Keratinocyte (primary cell): ENCODE measurements around the gene AQP9. TPM values are rescaled to one million over a fixed set of nuclear protein-coding genes. Genes with fewer than 3 reads are reported as not detected.

Experiments used
- DNase-seq: peaks from one replicate; pipeline ENCODE4 v3.0.0-alpha.2; 2011; ENCODE audit warnings: low read depth, missing footprints, low spot score
- FAIRE-seq: peaks from 2 replicates; lab custom pipeline; 2011; peaks lifted over from hg19 to GRCh38; lab: Jason Lieb, UNC
- H2AFZ ChIP-seq: 2 replicates; pipeline ENCODE4 v1.6.0; 2012; ENCODE audit warnings: low read length, control low read depth, inconsistent platforms; ENCODE audit not compliant: control insufficient read depth
- H3K27ac ChIP-seq: 2 replicates; pipeline ENCODE4 v1.5.1; 2011; ENCODE audit warnings: low read length; ENCODE audit not compliant: control insufficient read depth, insufficient read depth
- H3K27me3 ChIP-seq: 3 replicates; pipeline ENCODE4 v1.6.0; 2011; ENCODE audit warnings: low read length; ENCODE audit not compliant: control insufficient read depth, insufficient read depth; ENCODE audit errors: extremely low read depth
- H3K36me3 ChIP-seq, 2 experiments: 2 replicates in 1 of 2; 3 replicates in 1 of 2; pipeline ENCODE4 v1.5.1; 2011; ENCODE audit warnings: low read length in 2 of 2, mild to moderate bottlenecking in 1 of 2; ENCODE audit not compliant: control insufficient read depth in 2 of 2, insufficient read depth in 2 of 2; ENCODE audit errors: extremely low read depth in 1 of 2
- H3K4me1 ChIP-seq: 3 replicates; pipeline ENCODE4 v1.5.1; 2011; ENCODE audit warnings: low read length; ENCODE audit not compliant: control insufficient read depth, insufficient read depth; ENCODE audit errors: extremely low read depth
- H3K4me2 ChIP-seq: 3 replicates; pipeline ENCODE4 v1.6.0; 2011; ENCODE audit warnings: low read depth, low read length; ENCODE audit not compliant: control insufficient read depth, insufficient read depth; ENCODE audit errors: extremely low read depth
- H3K4me3 ChIP-seq, 3 experiments: fragments of 200-600 bp in 1 of 3; sonication (generic) in 1 of 3; 2 replicates in 2 of 3; 3 replicates in 1 of 3; pipeline ENCODE4 v1.5.1; 2011 to 2016; ENCODE audit warnings: low read length in 3 of 3, mild to moderate bottlenecking in 3 of 3, control low read depth in 2 of 3, inconsistent platforms in 1 of 3, low read depth in 1 of 3, mixed read lengths in 1 of 3, mixed run types in 1 of 3, moderate library complexity in 1 of 3; ENCODE audit not compliant: control insufficient read depth in 2 of 3, insufficient read depth in 2 of 3; ENCODE audit errors: extremely low read depth in 1 of 3
- H3K79me2 ChIP-seq: 2 replicates; pipeline ENCODE4 v1.6.0; 2012; ENCODE audit warnings: low read length; ENCODE audit not compliant: control insufficient read depth, insufficient read depth
- H3K9ac ChIP-seq: 3 replicates; pipeline ENCODE4 v1.6.0; 2011; ENCODE audit warnings: low read length; ENCODE audit not compliant: control insufficient read depth, insufficient read depth; ENCODE audit errors: extremely low read depth
- H3K9me1 ChIP-seq: 3 replicates; pipeline ENCODE4 v1.6.0; 2011; ENCODE audit warnings: low read length; ENCODE audit not compliant: control insufficient read depth, insufficient read depth; ENCODE audit errors: extremely low read depth
- H3K9me3 ChIP-seq: 2 replicates; pipeline ENCODE4 v1.5.1; 2012; ENCODE audit warnings: low read depth, low read length; ENCODE audit not compliant: control insufficient read depth
- H4K20me1 ChIP-seq: 3 replicates; pipeline ENCODE4 v1.6.0; 2011; ENCODE audit warnings: low read length; ENCODE audit not compliant: control insufficient read depth, insufficient read depth; ENCODE audit errors: extremely low read depth
- EZH2 ChIP-seq: IDR thresholded peaks from one replicate; pipeline ENCODE4 v1.6.1; 2012; ENCODE audit warnings: inconsistent platforms, mild to moderate bottlenecking, low read length, moderate library complexity
- dilution Hi-C: fragments of 300-500 bp; cut with MboI; formaldehyde crosslinking; loops from one replicate; pipeline ENCODE4 v1.7.0; 2020; ENCODE audit warnings: low sequenced_read_pairs; ENCODE audit not compliant: extremely low pct_ligation_motif_present
- polyA plus RNA-seq, 5 experiments: library from polyadenylated mRNA; depleted of rRNA in 3 of 5; stranded (reverse) in 3 of 5; stranded (forward) in 1 of 5; unstranded in 1 of 5; fragments of >200 nt; gene quantifications; 1 replicate in 1 of 5; 2 replicates in 3 of 5; 3 replicates in 1 of 5; pipeline versions ENCODE4 v1.2.1 to v1.2.3, GENCODE V29; 2011 to 2012; ENCODE audit warnings: missing spikeins in 2 of 5, low read depth in 1 of 5, low replicate concordance in 1 of 5
- TF ChIP-seq, protein P1 (sequence below), 3 experiments: IDR thresholded peaks in 1 of 3; conservative IDR thresholded peaks in 1 of 3; optimal IDR thresholded peaks in 1 of 3; 2 replicates in 2 of 3; 3 replicates in 1 of 3; pipeline versions ENCODE3 to v1.5.1; 2011; ENCODE audit warnings: low read length in 3 of 3, mild to moderate bottlenecking in 3 of 3, moderate library complexity in 2 of 3, control low read depth in 1 of 3, inconsistent platforms in 1 of 3; ENCODE audit not compliant: insufficient read depth in 2 of 3; ENCODE audit errors: extremely low read depth in 1 of 3

AQP9 gene
- polyA plus RNA-seq, 1 donor (not counting 4 experiments of a cell fraction or from before 2014, with no cell fraction given): 2.6 TPM

DNA sequence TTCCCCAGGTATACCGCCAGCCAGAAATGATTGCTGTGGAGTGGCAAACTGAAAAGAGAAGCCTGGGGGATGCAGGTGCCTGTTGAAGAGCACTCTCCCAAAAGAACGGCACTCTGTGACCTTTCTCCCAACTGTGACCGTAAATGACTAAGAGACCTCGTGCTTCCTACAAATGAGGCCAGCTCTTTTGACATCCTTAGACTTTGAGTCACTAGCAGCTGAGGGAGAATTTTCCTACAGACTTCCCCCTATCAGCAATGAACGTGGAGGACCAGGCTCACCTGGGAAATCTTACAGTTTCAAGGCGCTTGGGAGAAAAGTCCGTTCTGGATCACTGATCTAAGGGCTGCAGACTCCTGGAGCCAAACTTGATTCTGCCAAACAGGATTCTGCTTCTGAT, 8.6 kb downstream of the AQP9 start:
- H3K9me3 ChIP-seq: no peaks in the 10 kb centered on the region
- dilution Hi-C loops: no loop called here
- H2AFZ ChIP-seq: no peak overlapping the region
- H3K4me1 ChIP-seq: no peaks in the 10 kb centered on the region
- H3K9me1 ChIP-seq: no peaks in the 10 kb centered on the region
- no peaks in the 10 kb centered on the region for H3K79me2 ChIP-seq
- TF ChIP-seq EZH2: no peak
- TF ChIP-seq, protein P1, sequence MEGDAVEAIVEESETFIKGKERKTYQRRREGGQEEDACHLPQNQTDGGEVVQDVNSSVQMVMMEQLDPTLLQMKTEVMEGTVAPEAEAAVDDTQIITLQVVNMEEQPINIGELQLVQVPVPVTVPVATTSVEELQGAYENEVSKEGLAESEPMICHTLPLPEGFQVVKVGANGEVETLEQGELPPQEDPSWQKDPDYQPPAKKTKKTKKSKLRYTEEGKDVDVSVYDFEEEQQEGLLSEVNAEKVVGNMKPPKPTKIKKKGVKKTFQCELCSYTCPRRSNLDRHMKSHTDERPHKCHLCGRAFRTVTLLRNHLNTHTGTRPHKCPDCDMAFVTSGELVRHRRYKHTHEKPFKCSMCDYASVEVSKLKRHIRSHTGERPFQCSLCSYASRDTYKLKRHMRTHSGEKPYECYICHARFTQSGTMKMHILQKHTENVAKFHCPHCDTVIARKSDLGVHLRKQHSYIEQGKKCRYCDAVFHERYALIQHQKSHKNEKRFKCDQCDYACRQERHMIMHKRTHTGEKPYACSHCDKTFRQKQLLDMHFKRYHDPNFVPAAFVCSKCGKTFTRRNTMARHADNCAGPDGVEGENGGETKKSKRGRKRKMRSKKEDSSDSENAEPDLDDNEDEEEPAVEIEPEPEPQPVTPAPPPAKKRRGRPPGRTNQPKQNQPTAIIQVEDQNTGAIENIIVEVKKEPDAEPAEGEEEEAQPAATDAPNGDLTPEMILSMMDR (optimal IDR thresholded peaks at IDR 0.05 in 1 of 3, IDR thresholded peaks at IDR 0.05 in 1 of 3, conservative IDR thresholded peaks at IDR 0.05 in 1 of 3; ENCODE audit: extremely low read depth in 1 of 3, insufficient read depth in 2 of 3, low read length in 3 of 3): no peak
- no peak overlapping the region for H3K9ac ChIP-seq
- no peaks in the 10 kb centered on the region for H4K20me1 ChIP-seq
- DNase-seq (no peak), FAIRE-seq (no peak)
- H3K4me3 ChIP-seq: no peak overlapping the region
- H3K4me2 ChIP-seq: no peak overlapping the region
- no peaks in the 10 kb centered on the region for H3K36me3 ChIP-seq
- H3K27ac ChIP-seq: no peak overlapping the region
- H3K27me3 ChIP-seq: no peaks in the 10 kb centered on the region

DNA sequence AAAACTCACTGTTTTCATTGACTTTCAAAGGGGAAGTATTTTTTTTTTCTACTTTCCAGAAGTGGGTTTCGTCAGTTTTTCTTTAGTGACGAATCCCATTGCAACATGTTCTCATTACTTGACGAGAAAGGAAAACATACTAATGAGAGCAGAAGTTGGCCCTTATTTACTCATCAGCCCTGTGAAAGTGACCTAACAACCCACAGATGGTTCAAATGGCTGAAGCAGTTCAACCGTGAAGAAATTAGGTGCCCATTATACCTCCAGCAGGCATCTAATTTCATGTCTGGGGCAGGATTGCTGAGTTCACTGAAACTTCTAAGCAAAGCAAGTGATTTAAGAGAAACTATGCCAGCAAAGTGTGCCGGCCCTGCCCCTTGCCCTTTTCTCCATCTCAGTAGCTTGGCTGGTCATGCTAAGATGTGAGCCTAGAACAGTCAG, 9.0 kb downstream of the AQP9 start:
- no peak for TF ChIP-seq EZH2
- TF ChIP-seq, protein P1 (optimal IDR thresholded peaks at IDR 0.05 in 1 of 3, IDR thresholded peaks at IDR 0.05 in 1 of 3, conservative IDR thresholded peaks at IDR 0.05 in 1 of 3; ENCODE audit: extremely low read depth in 1 of 3, insufficient read depth in 2 of 3, low read length in 3 of 3): no peak
- Histone ChIP-seq H4K20me1 (no peaks in the 10 kb centered on the region), H3K4me1 (no peaks in the 10 kb centered on the region), H3K9ac (no peak overlapping the region), H2AFZ (no peak overlapping the region), H3K27ac (no peak overlapping the region), H3K4me2 (no peak overlapping the region), H3K4me3 (no peak overlapping the region), H3K79me2 (no peaks in the 10 kb centered on the region), H3K9me3 (no peaks in the 10 kb centered on the region), H3K36me3 (no peaks in the 10 kb centered on the region), H3K27me3 (no peaks in the 10 kb centered on the region), H3K9me1 (no peaks in the 10 kb centered on the region)
- dilution Hi-C loops: no loop called here
- no peak for DNase-seq
- FAIRE-seq: no peak
